Measurements from ENCODE around the gene NBEA. TPM values are rescaled to one million over a fixed set of nuclear protein-coding genes. Genes with fewer than 3 reads are reported as not detected.
"Not testable (repeated sequence)": the region's sequence is repeated elsewhere in the genome, so short reads cannot be mapped to it uniquely, and the experiment has no call there.

NBEA gene
- total and polyA plus RNA-seq, 2 experiments from 2014 or later = 2.6 to 12.3 TPM

DNA sequence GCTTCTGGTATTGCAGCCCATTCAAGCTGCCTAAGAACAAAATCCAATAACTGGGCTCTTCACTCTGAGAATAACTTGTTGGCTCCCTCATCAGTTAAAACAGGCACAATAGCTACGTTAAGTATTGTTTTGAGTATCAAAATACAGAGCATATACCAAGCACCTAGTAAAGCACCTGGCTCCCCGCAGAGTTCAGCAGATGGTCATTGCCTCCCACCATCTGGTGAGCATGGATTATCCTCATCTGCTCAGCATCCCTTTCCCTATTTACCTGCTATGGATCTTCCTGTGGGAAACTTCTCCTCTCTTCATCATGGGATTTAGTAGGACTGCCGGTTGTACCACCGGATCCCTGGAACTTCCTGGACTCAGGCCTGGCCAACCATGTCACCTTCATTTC is 733.6 kb downstream of the NBEA start:
- Histone ChIP-seq H3K4me2 (no peak overlapping the region), H4K20me1 (ENCODE audit: insufficient read depth, poor library complexity, severe bottlenecking) (no peaks in the 10 kb centered on the region), H3K27ac (no peak overlapping the region), H3K36me3 (replicated peaks; ENCODE audit: insufficient read depth, low read depth) (no peaks in the 10 kb centered on the region), H3K79me2 (no peaks in the 10 kb centered on the region), H2AFZ (no peak overlapping the region), H3K4me3 (no peak overlapping the region), H3K27me3 (no peaks in the 10 kb centered on the region), H3K4me1 (ENCODE audit: insufficient read depth) (no peaks in the 10 kb centered on the region), H3K9me2 (replicated peaks; ENCODE audit: insufficient read depth) (no peaks in the 10 kb centered on the region), H3K9me3 (ENCODE audit: low read depth) (no peaks in the 10 kb centered on the region)
- no peak for DNase-seq (ENCODE audit: low spot score)
- WGBS (ENCODE audit: low lambda C conversion rate, missing lambda C conversion rate) = 91% methylated on average over 4 of the region's 4 CpGs
- TF ChIP-seq, protein P1, sequence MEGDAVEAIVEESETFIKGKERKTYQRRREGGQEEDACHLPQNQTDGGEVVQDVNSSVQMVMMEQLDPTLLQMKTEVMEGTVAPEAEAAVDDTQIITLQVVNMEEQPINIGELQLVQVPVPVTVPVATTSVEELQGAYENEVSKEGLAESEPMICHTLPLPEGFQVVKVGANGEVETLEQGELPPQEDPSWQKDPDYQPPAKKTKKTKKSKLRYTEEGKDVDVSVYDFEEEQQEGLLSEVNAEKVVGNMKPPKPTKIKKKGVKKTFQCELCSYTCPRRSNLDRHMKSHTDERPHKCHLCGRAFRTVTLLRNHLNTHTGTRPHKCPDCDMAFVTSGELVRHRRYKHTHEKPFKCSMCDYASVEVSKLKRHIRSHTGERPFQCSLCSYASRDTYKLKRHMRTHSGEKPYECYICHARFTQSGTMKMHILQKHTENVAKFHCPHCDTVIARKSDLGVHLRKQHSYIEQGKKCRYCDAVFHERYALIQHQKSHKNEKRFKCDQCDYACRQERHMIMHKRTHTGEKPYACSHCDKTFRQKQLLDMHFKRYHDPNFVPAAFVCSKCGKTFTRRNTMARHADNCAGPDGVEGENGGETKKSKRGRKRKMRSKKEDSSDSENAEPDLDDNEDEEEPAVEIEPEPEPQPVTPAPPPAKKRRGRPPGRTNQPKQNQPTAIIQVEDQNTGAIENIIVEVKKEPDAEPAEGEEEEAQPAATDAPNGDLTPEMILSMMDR (IDR thresholded peaks at IDR 0.05; ENCODE audit: poor library complexity) = no peak
- no peak for TF ChIP-seq EZH2 (IDR thresholded peaks at IDR 0.05; ENCODE audit: borderline replicate concordance)
- TF ChIP-seq EZH2phosphoT487 (IDR thresholded peaks at IDR 0.05; ENCODE audit: low read depth, severe bottlenecking, unreplicated experiment) = no peak

DNA sequence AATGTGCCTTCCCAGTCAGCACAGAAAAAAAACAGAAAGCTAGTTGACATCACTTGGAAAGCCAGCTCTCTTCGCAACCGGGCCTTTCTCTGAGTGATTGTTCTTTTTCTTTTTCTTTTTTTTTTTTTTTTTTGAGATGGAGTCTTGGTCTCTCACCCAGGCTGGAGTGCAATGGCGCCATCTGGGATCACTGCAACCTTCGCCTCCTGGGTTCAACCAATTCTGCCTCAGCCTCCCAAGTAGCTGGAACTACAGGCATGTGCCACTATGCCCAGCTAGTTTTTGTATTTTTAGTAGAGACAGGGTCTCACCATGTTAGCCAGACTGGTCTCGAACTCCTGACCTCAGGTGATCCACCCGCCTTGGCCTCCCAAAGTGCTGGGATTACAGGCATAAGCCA is 735.8 kb downstream of the NBEA start:
- H4K20me1 ChIP-seq (ENCODE audit: insufficient read depth, poor library complexity, severe bottlenecking); DNase-seq (ENCODE audit: low spot score): not testable (repeated sequence)
- WGBS (ENCODE audit: low lambda C conversion rate, missing lambda C conversion rate) = 89% methylated on average over 5 of the region's 6 CpGs

DNA sequence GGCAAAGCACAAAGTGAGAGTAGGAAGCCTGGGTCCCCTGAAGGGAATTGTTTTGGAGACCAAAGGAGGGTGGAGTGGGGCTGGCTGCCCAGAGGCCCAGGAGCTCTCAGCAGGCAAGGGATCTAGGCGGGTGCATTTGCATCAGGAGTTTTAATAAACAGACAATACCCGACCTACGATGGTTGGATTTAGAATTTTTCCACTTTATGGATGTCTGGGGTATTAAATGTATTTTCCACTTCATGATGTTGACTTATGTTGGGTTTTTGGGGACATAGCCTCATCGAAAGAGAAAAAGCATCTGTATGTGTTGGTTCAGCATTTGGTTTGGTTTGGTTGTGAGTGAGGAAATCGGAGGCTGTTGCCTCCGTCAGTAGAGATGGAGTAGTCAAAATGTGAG is 739.6 kb downstream of the NBEA start:
- H3K79me2 ChIP-seq = no peaks in the 10 kb centered on the region
- H3K9me3 ChIP-seq (ENCODE audit: low read depth) = no peaks in the 10 kb centered on the region
- no peak overlapping the region for H3K4me3 ChIP-seq
- H2AFZ ChIP-seq = no peak overlapping the region
- no peaks in the 10 kb centered on the region for H4K20me1 ChIP-seq (ENCODE audit: insufficient read depth, poor library complexity, severe bottlenecking)
- TF ChIP-seq EZH2 (IDR thresholded peaks at IDR 0.05; ENCODE audit: borderline replicate concordance) = no peak
- TF ChIP-seq, protein P1 (IDR thresholded peaks at IDR 0.05; ENCODE audit: poor library complexity) = no peak
- no peak for TF ChIP-seq EZH2phosphoT487 (IDR thresholded peaks at IDR 0.05; ENCODE audit: low read depth, severe bottlenecking, unreplicated experiment)
- no peaks in the 10 kb centered on the region for H3K27me3 ChIP-seq
- H3K36me3 ChIP-seq (replicated peaks; ENCODE audit: insufficient read depth, low read depth) = no peaks in the 10 kb centered on the region
- H3K9me2 ChIP-seq (replicated peaks; ENCODE audit: insufficient read depth) = no peaks in the 10 kb centered on the region
- H3K4me2 ChIP-seq = no peak overlapping the region
- H3K4me1 ChIP-seq (ENCODE audit: insufficient read depth) = no peaks in the 10 kb centered on the region
- 93% methylated on average over 6 of the region's 6 CpGs for WGBS (ENCODE audit: low lambda C conversion rate, missing lambda C conversion rate)
- no peak overlapping the region for H3K27ac ChIP-seq
- no peak for DNase-seq (ENCODE audit: low spot score)

More for the DNA sequence above, 735.8 kb downstream of the NBEA start:
- not testable (repeated sequence) for H3K27ac ChIP-seq; H3K9me2 ChIP-seq (replicated peaks; ENCODE audit: insufficient read depth); H3K4me2 ChIP-seq; H3K27me3 ChIP-seq; H2AFZ ChIP-seq; H3K36me3 ChIP-seq (replicated peaks; ENCODE audit: insufficient read depth, low read depth); H3K4me3 ChIP-seq; H3K4me1 ChIP-seq (ENCODE audit: insufficient read depth); H3K79me2 ChIP-seq; H3K9me3 ChIP-seq (ENCODE audit: low read depth)

DNA sequence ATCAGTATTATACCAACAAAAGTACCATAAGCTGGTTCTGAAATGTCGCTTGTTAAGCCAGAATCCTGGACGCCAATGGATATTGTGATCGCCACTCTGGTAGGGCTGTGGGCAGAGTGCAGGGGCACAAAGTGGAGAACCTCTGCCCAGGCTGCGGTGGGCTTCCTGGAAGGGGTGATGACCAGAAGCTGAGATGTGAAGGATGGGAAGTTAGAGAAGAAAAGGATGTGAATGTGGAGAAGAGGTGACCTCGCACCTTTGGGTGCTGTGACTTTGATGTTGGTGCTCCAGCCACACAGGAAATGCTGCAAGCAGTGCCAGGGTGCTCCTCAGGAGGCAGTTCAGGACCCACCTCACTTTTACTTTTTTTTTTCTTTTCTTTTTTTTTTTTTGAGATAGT is 742.4 kb downstream of the NBEA start:
- H4K20me1 ChIP-seq (ENCODE audit: insufficient read depth, poor library complexity, severe bottlenecking) = no peaks in the 10 kb centered on the region
- no peaks in the 10 kb centered on the region for H3K9me3 ChIP-seq (ENCODE audit: low read depth)
- no peak overlapping the region for H3K27ac ChIP-seq
- H3K4me3 ChIP-seq = no peak overlapping the region
- no peak overlapping the region for H2AFZ ChIP-seq
- no peaks in the 10 kb centered on the region for H3K27me3 ChIP-seq
- 98% methylated on average over 5 of the region's 5 CpGs for WGBS (ENCODE audit: low lambda C conversion rate, missing lambda C conversion rate)
- TF ChIP-seq, protein P1 (IDR thresholded peaks at IDR 0.05; ENCODE audit: poor library complexity) = no peak
- no peak for TF ChIP-seq EZH2phosphoT487 (IDR thresholded peaks at IDR 0.05; ENCODE audit: low read depth, severe bottlenecking, unreplicated experiment)
- TF ChIP-seq EZH2 (IDR thresholded peaks at IDR 0.05; ENCODE audit: borderline replicate concordance) = no peak
- no peak overlapping the region for H3K4me2 ChIP-seq
- no peak for DNase-seq (ENCODE audit: low spot score)
- H3K36me3 ChIP-seq (replicated peaks; ENCODE audit: insufficient read depth, low read depth) = no peaks in the 10 kb centered on the region
- no peaks in the 10 kb centered on the region for H3K4me1 ChIP-seq (ENCODE audit: insufficient read depth)
- H3K79me2 ChIP-seq = no peaks in the 10 kb centered on the region
- no peaks in the 10 kb centered on the region for H3K9me2 ChIP-seq (replicated peaks; ENCODE audit: insufficient read depth)

All from hepatocyte (in vitro differentiated cells).